Muscle of leg (tissue), 11 donors: ENCODE results near the gene ZBED4. TPM values are rescaled to one million over a fixed set of nuclear protein-coding genes. Genes with fewer than 3 reads are reported as not detected.

Source experiments
- DNase-seq: peaks from one replicate; pipeline ENCODE4 v3.0.0; 2013
- H3K27ac ChIP-seq: one replicate; pipeline ENCODE4 v1.5.1; 2013; ENCODE audit warnings: mild to moderate bottlenecking, low read length, control low read depth
- H3K27me3 ChIP-seq: one replicate; pipeline ENCODE4 v1.6.1; 2013; ENCODE audit warnings: low read length; ENCODE audit not compliant: control insufficient read depth, insufficient read depth
- H3K36me3 ChIP-seq: one replicate; pipeline ENCODE4 v1.6.1; 2013; ENCODE audit warnings: low read length; ENCODE audit not compliant: control insufficient read depth, insufficient read depth
- H3K4me1 ChIP-seq: one replicate; pipeline ENCODE4 v1.6.1; 2013; ENCODE audit warnings: low read length; ENCODE audit not compliant: control insufficient read depth, insufficient read depth
- H3K4me3 ChIP-seq: one replicate; pipeline ENCODE4 v1.5.1; 2013; ENCODE audit warnings: low read length, control low read depth
- H3K9me3 ChIP-seq: replicated peaks from 2 replicates; pipeline ENCODE4 v1.6.1; 2013; ENCODE audit warnings: low read depth, low read length; ENCODE audit not compliant: control insufficient read depth
- whole genome bisulfite sequencing: methylation state at CpG from one replicate; pipeline ENCODE4 v1.1.5; 2013; ENCODE audit warnings: missing lambda C conversion rate; ENCODE audit not compliant: insufficient coverage; 5-methylcytosine and 5-hydroxymethylcytosine counted together
- polyA plus RNA-seq, 8 donors: library from polyadenylated mRNA; unstranded; fragments of 120-200 nt; gene quantifications; one replicate each; pipeline versions ENCODE4 v1.2.1 to v1.2.3, GENCODE V29; 2013; ENCODE audit warnings: inconsistent platforms in 1 of 8, low replicate concordance in 1 of 8; ENCODE audit not compliant: insufficient read length in 8 of 8, insufficient read depth in 1 of 8
- total RNA-seq: library from RNA; stranded (reverse); fragments of 120-200 nt; gene quantifications from one replicate; pipeline ENCODE4 v1.2.4, GENCODE V29; 2013

Gene ZBED4
- total and polyA plus RNA-seq, 9 donors, result 7.3 to 15.9 (median 12.9) TPM

- WGBS, result no CpG with 5 or more reads among the region's 2 CpGs
- H3K9me3 ChIP-seq, result peaks cover 38% of the 10 kb centered on the region
Measured at GRCh38 chr22:49866134-49866533, 12.5 kb downstream of the ZBED4 start.

GRCh38 chr22:49866646-49867045 lies 13.0 kb downstream of the ZBED4 start:
- no peaks in the 10 kb centered on the region for H3K27me3 ChIP-seq
- H3K4me1 ChIP-seq, result no peaks in the 10 kb centered on the region
- H3K27ac ChIP-seq, result no peak overlapping the region
- peaks cover 38% of the 10 kb centered on the region for H3K9me3 ChIP-seq
- 88% methylated on average over 4 of the region's 8 CpGs for WGBS
- H3K4me3 ChIP-seq, result no peak overlapping the region
- H3K36me3 ChIP-seq, result peaks cover 5% of the 10 kb centered on the region
- no peak for DNase-seq

More at GRCh38 chr22:49866134-49866533, 12.5 kb downstream of the ZBED4 start:
- no peak overlapping the region for H3K4me3 ChIP-seq
- peaks cover 5% of the 10 kb centered on the region for H3K36me3 ChIP-seq
- H3K27ac ChIP-seq, result no peak overlapping the region
- no peaks in the 10 kb centered on the region for H3K4me1 ChIP-seq
- no peaks in the 10 kb centered on the region for H3K27me3 ChIP-seq
- no peak for DNase-seq

- Histone ChIP-seq H3K27me3 (no peaks in the 10 kb centered on the region), H3K4me3 (no peak overlapping the region), H3K4me1 (no peaks in the 10 kb centered on the region), H3K36me3 (peaks cover 5% of the 10 kb centered on the region), H3K27ac (no peak overlapping the region), H3K9me3 (peaks cover 38% of the 10 kb centered on the region)
- WGBS, result 97% methylated on average over 15 of the region's 18 CpGs
- DNase-seq, result no peak
Measured at GRCh38 chr22:49867303-49868265, 13.9 kb downstream of the ZBED4 start.

GRCh38 chr22:49869086-49869830 lies 15.6 kb downstream of the ZBED4 start:
- Histone ChIP-seq H3K9me3 (peaks cover 38% of the 10 kb centered on the region), H3K36me3 (peaks cover 5% of the 10 kb centered on the region), H3K27ac (no peak overlapping the region), H3K4me3 (no peak overlapping the region), H3K4me1 (no peaks in the 10 kb centered on the region), H3K27me3 (no peaks in the 10 kb centered on the region)
- WGBS, result 94% methylated on average over 12 of the region's 17 CpGs
- no peak for DNase-seq

- Histone ChIP-seq H3K27me3 (no peaks in the 10 kb centered on the region), H3K27ac (no peak overlapping the region), H3K36me3 (peaks cover 5% of the 10 kb centered on the region), H3K9me3 (peaks cover 36% of the 10 kb centered on the region), H3K4me3 (no peak overlapping the region), H3K4me1 (no peaks in the 10 kb centered on the region)
- no peak for DNase-seq
- 95% methylated on average over 6 of the region's 14 CpGs for WGBS
Measured at GRCh38 chr22:49869845-49870712, 16.4 kb downstream of the ZBED4 start.

- Histone ChIP-seq H3K9me3 (peaks cover 36% of the 10 kb centered on the region), H3K4me1 (no peaks in the 10 kb centered on the region), H3K27ac (no peak overlapping the region), H3K4me3 (no peak overlapping the region), H3K36me3 (peaks cover 5% of the 10 kb centered on the region), H3K27me3 (no peaks in the 10 kb centered on the region)
- no CpG with 5 or more reads among the region's 4 CpGs for WGBS
- no peak for DNase-seq
Measured at GRCh38 chr22:49871482-49871881, 17.8 kb downstream of the ZBED4 start.

GRCh38 chr22:49872347-49872746 lies 18.7 kb downstream of the ZBED4 start:
- no peak for DNase-seq
- no peak overlapping the region for H3K4me3 ChIP-seq
- no peaks in the 10 kb centered on the region for H3K27me3 ChIP-seq
- peaks cover 29% of the 10 kb centered on the region for H3K9me3 ChIP-seq
- H3K27ac ChIP-seq, result no peak overlapping the region
- H3K36me3 ChIP-seq, result peaks cover 5% of the 10 kb centered on the region
- no peaks in the 10 kb centered on the region for H3K4me1 ChIP-seq
- WGBS, result 89% methylated on average over 4 of the region's 7 CpGs

GRCh38 chr22:49873228-49873940 lies 19.7 kb downstream of the ZBED4 start:
- peaks cover 5% of the 10 kb centered on the region for H3K36me3 ChIP-seq
- no peaks in the 10 kb centered on the region for H3K27me3 ChIP-seq
- no peaks in the 10 kb centered on the region for H3K4me1 ChIP-seq
- 92% methylated on average over 7 of the region's 16 CpGs for WGBS
- H3K9me3 ChIP-seq, result peaks cover 24% of the 10 kb centered on the region
- no peak overlapping the region for H3K4me3 ChIP-seq
- DNase-seq, result no peak
- H3K27ac ChIP-seq, result no peak overlapping the region

GRCh38 chr22:49877642-49878041 lies 24.0 kb downstream of the ZBED4 start:
- Histone ChIP-seq H3K27ac (no peak overlapping the region), H3K4me1 (no peaks in the 10 kb centered on the region), H3K36me3 (peaks cover 5% of the 10 kb centered on the region), H3K9me3 (peaks cover 24% of the 10 kb centered on the region), H3K4me3 (no peak overlapping the region), H3K27me3 (no peaks in the 10 kb centered on the region)
- no peak for DNase-seq
- WGBS, result 100% methylated on average over 4 of the region's 7 CpGs
